GM19395 (cell line): Measurements from ENCODE around the gene BZW1.
"Not testable (repeated sequence)": the region's sequence is repeated elsewhere in the genome, so short reads cannot be mapped to it uniquely, and the experiment has no call there.

Experiments used
- ATAC-seq: cut with Tn5 transposase; IDR thresholded peaks from one replicate; pipeline ENCODE4 v1.9.1; 2021; ENCODE audit warnings: mild to moderate bottlenecking, moderate library complexity; ENCODE audit not compliant: unreplicated experiment

The BZW1 gene

GRCh38 chr2:200790185-200790584 is 21.5 kb upstream of the BZW1 start:
- no peak for ATAC-seq

- no peak for ATAC-seq
Measured at GRCh38 chr2:200791905-200792304, 19.8 kb upstream of the BZW1 start.

GRCh38 chr2:200794143-200794542 is 17.6 kb upstream of the BZW1 start:
- no peak for ATAC-seq

- no peak for ATAC-seq
Measured at GRCh38 chr2:200795028-200795440, 16.7 kb upstream of the BZW1 start.

GRCh38 chr2:200796561-200796960 is 15.1 kb upstream of the BZW1 start:
- ATAC-seq: no peak

- no peak for ATAC-seq
Measured at GRCh38 chr2:200797242-200797770, 14.4 kb upstream of the BZW1 start.

- no peak for ATAC-seq
Measured at GRCh38 chr2:200798514-200798913, 13.2 kb upstream of the BZW1 start.

GRCh38 chr2:200800458-200800857 is 11.3 kb upstream of the BZW1 start:
- ATAC-seq: no peak

GRCh38 chr2:200801431-200801830 is 10.3 kb upstream of the BZW1 start:
- ATAC-seq: not testable (repeated sequence)

GRCh38 chr2:200809506-200810251 is 2.0 kb upstream of the BZW1 start:
- ATAC-seq: no peak

- ATAC-seq: no peak
Measured at GRCh38 chr2:200810252-200810997, 1.3 kb upstream of the BZW1 start.

GRCh38 chr2:200810998-200811332 is 745 bp upstream of the BZW1 start:
- ATAC-seq: no peak

GRCh38 chr2:200812122-200813022 is 662 bp downstream of the BZW1 start:
- ATAC-seq: peak; percentile 45

GRCh38 chr2:200814276-200814815 is 2.6 kb downstream of the BZW1 start:
- ATAC-seq: no peak

GRCh38 chr2:200814917-200815316 is 3.2 kb downstream of the BZW1 start:
- no peak for ATAC-seq

GRCh38 chr2:200818732-200819131 is 7.0 kb downstream of the BZW1 start:
- not testable (repeated sequence) for ATAC-seq

GRCh38 chr2:200820573-200821234 is 9.0 kb downstream of the BZW1 start:
- no peak for ATAC-seq

GRCh38 chr2:200821686-200822245 is 10.1 kb downstream of the BZW1 start:
- no peak for ATAC-seq

- no peak for ATAC-seq
Measured at GRCh38 chr2:200828104-200828503, 16.4 kb downstream of the BZW1 start.
